HFFc6 (cell line): Measurements from ENCODE around the gene TMEM106A. TPM values are rescaled to one million over a fixed set of nuclear protein-coding genes. Genes with fewer than 3 reads are reported as not detected.
"Not testable (repeated sequence)": the region's sequence is repeated elsewhere in the genome, so short reads cannot be mapped to it uniquely, and the experiment has no call there.

ENCODE experiments used
- DNase-seq: peaks from one replicate; pipeline ENCODE4 v3.0.0-alpha.2; 2018
- H3K27ac Mint-ChIP-seq: 2 replicates; pipeline ENCODE4 v1.8.0; 2020; ENCODE audit warnings: mild to moderate bottlenecking, mixed read lengths
- H3K27me3 Mint-ChIP-seq: 2 replicates; pipeline ENCODE4 v1.8.0; 2021; ENCODE audit warnings: mild to moderate bottlenecking, moderate library complexity, mixed read lengths; ENCODE audit not compliant: insufficient read depth
- H3K36me3 Mint-ChIP-seq: 2 replicates; pipeline ENCODE4 v1.8.0; 2021; ENCODE audit warnings: low read depth, mixed read lengths
- H3K4me1 Mint-ChIP-seq: 2 replicates; pipeline ENCODE4 v1.8.0; 2020; ENCODE audit warnings: low read depth, mixed read lengths
- H3K4me3 Mint-ChIP-seq: 2 replicates; pipeline ENCODE4 v1.8.0; 2020; ENCODE audit warnings: mild to moderate bottlenecking, moderate library complexity, mixed read lengths
- H3K9me3 Mint-ChIP-seq: 2 replicates; pipeline ENCODE4 v1.8.0; 2020; ENCODE audit warnings: mild to moderate bottlenecking, mixed read lengths
- total RNA-seq, 6 experiments: library from RNA; stranded (reverse); fragmentation: NEBNext Ultra II Directional; extraction: Animal tissue kit (Norgen Biotek cat#: 25700); gene quantifications; 2 replicates in 1 of 6; 3 replicates in 5 of 6; pipeline ENCODE4 v1.2.3, GENCODE V29; 2021
- TF ChIP-seq, protein P1 (sequence below): fragments of 200-600 bp; sonication (generic); IDR thresholded peaks from 2 replicates; pipeline ENCODE4 v1.5.0; 2021; ENCODE audit warnings: antibody characterized with exemption, mild to moderate bottlenecking

The TMEM106A gene
- total RNA-seq, 6 experiments from 2014 or later = 12.0 to 17.5 (median 15.5) TPM

- peaks cover 39% of the 10 kb centered on the region for H3K4me1 Mint-ChIP-seq
- H3K4me3 Mint-ChIP-seq = no peak overlapping the region
- H3K36me3 Mint-ChIP-seq = peaks cover 37% of the 10 kb centered on the region
- DNase-seq = peak; percentile 97
- TF ChIP-seq, protein P1, sequence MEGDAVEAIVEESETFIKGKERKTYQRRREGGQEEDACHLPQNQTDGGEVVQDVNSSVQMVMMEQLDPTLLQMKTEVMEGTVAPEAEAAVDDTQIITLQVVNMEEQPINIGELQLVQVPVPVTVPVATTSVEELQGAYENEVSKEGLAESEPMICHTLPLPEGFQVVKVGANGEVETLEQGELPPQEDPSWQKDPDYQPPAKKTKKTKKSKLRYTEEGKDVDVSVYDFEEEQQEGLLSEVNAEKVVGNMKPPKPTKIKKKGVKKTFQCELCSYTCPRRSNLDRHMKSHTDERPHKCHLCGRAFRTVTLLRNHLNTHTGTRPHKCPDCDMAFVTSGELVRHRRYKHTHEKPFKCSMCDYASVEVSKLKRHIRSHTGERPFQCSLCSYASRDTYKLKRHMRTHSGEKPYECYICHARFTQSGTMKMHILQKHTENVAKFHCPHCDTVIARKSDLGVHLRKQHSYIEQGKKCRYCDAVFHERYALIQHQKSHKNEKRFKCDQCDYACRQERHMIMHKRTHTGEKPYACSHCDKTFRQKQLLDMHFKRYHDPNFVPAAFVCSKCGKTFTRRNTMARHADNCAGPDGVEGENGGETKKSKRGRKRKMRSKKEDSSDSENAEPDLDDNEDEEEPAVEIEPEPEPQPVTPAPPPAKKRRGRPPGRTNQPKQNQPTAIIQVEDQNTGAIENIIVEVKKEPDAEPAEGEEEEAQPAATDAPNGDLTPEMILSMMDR = peak; percentile 55
- peaks cover 17% of the 10 kb centered on the region for H3K9me3 Mint-ChIP-seq
- no peak overlapping the region for H3K27ac Mint-ChIP-seq
- peaks cover 4% of the 10 kb centered on the region; the same call in 1 of the 2 replicates for H3K27me3 Mint-ChIP-seq
Observed at GRCh38 chr17:43171586-43172487, 39.8 kb upstream of the TMEM106A start.

DNA sequence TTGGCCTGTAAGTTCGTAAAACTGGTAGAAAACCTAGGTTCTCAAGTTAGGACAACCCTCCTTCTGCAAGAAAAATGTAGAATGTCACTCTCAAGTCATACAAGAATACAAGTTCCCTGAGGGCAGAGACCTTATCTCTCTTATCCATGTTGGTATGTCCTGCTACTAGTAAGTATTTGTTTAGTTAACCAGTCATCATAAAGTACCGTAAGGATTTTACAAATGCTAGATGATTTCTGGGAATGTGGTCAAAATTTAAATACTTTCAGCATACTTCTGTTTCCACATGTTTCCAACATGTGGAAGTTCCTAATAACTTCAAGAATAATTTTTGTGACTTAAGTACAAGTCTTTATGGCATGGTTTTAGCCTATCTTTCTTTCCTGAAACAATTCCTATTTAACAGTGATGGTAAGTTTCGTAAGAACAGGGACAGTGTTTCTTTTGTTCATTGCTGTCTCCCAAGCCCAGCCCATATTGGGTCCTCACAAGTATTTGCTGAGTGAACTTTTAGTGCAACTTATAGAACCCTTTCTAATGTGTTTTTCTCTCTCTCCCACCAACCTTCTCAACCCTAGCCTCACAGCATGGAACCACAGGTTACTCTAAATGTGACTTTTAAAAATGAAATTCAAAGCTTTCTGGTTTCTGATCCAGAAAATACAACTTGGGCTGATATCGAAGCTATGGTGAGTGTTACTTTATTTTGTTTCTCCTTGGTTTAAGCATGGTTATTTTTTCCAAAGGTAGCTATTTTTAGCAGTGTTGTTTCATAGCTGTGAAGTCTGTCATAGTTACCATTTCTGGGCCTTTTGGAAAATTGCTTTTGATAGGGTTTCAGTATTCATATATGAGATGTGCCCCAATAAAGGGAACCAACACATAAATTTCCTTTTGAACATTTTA is 36.2 kb upstream of the TMEM106A start:
- TF ChIP-seq, protein P1 = no peak
- Mint-ChIP-seq H3K4me3 (peak overlapping the region; percentile 69), H3K27ac (peak overlapping the region; percentile 88)

GRCh38 chr17:43176119-43176570 is 35.5 kb upstream of the TMEM106A start:
- Mint-ChIP-seq H3K36me3 (peaks cover 43% of the 10 kb centered on the region), H3K27me3 (peaks cover 4% of the 10 kb centered on the region; the same call in 1 of the 2 replicates), H3K4me3 (peak overlapping the region; percentile 69), H3K9me3 (peaks cover 17% of the 10 kb centered on the region), H3K27ac (peak overlapping the region; percentile 88), H3K4me1 (peaks cover 47% of the 10 kb centered on the region)
- DNase-seq = no peak
- TF ChIP-seq, protein P1 = no peak

More for the DNA sequence above, 36.2 kb upstream of the TMEM106A start:
- peaks cover 47% of the 10 kb centered on the region for H3K4me1 Mint-ChIP-seq
- H3K9me3 Mint-ChIP-seq = peaks cover 17% of the 10 kb centered on the region
- H3K36me3 Mint-ChIP-seq = peaks cover 43% of the 10 kb centered on the region
- peak; percentile 82 for DNase-seq
- peaks cover 4% of the 10 kb centered on the region; the same call in 1 of the 2 replicates for H3K27me3 Mint-ChIP-seq

DNA sequence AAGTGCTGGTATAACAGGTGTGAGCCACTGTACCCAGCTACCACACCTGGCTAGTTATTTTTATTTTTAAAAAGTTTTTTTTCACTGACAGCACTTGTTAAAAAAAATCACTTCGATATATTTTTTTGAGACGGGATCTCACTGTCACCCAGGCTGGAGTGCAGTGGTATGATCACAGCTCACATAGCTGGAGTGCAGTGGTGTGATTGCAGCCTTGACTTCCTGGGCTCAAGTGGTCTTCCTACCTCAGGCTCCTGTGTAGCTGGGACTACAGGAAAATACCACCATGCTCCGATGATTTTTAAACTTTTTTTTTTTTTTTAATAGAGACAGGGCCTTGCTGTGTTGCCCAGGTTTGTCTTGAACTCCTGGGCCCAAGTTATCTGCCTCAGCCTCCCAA is 27.8 kb upstream of the TMEM106A start:
- H3K4me1 Mint-ChIP-seq = no peaks in the 10 kb centered on the region
- H3K4me3 Mint-ChIP-seq = no peak overlapping the region
- H3K27ac Mint-ChIP-seq = no peak overlapping the region
- peaks cover 12% of the 10 kb centered on the region for H3K36me3 Mint-ChIP-seq
- H3K27me3 Mint-ChIP-seq = no peaks in the 10 kb centered on the region
- TF ChIP-seq, protein P1 = no peak
- no peak for DNase-seq
- no peaks in the 10 kb centered on the region for H3K9me3 Mint-ChIP-seq

DNA sequence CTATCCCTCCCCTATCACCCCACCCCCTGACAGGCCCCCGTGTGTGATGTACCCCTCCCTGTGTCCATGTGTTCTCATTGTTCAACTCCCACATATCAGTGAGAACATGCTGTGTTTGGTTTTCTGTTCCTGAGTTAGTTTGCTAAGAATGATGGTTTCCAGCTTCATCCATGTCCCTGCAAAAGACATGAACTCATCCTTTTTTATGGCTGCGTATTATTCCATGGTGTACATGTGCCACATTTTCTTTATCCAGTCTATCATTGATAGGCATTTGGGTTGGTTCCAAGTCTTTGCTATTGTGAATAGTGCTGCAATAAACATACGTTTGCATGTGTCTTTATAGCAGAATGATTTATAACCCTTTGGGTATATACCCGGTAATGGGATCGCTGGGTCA is 25.0 kb upstream of the TMEM106A start:
- not testable (repeated sequence) for H3K27ac Mint-ChIP-seq, H3K27me3 Mint-ChIP-seq, H3K9me3 Mint-ChIP-seq, H3K4me1 Mint-ChIP-seq, DNase-seq, H3K4me3 Mint-ChIP-seq
- H3K36me3 Mint-ChIP-seq = peaks cover 22% of the 10 kb centered on the region
